ENCODE results near the gene PTPRG.

- TF ChIP-seq CTCF (optimal IDR thresholded peaks at IDR 0.05 in 1 of 3, IDR thresholded peaks at IDR 0.05 in 1 of 3, conservative IDR thresholded peaks at IDR 0.05 in 1 of 3; ENCODE audit: extremely low read depth in 1 of 3, insufficient read depth in 2 of 3, low read length in 3 of 3) (no peak), EZH2 (IDR thresholded peaks at IDR 0.05; ENCODE audit: low read length) (no peak)
Observed at GRCh38 chr3:61743067-61743466, 181.7 kb downstream of the PTPRG start.

All from keratinocyte (primary cell).